H1 (cell line): Measurements from ENCODE around the gene FRMD7.

ENCODE experiments used
- CHD1 ChIP-seq: IDR thresholded peaks from 2 replicates; pipeline ENCODE4 v1.6.1; 2012; ENCODE audit warnings: low read depth, low read length, improper control_type of control experiment
- CHD2 ChIP-seq: IDR thresholded peaks from 2 replicates; pipeline ENCODE4 v1.6.1; 2012; ENCODE audit warnings: low read length, improper control_type of control experiment
- EP300 ChIP-seq, 2 experiments: IDR thresholded peaks; 1 replicate in 1 of 2; 2 replicates in 1 of 2; pipeline ENCODE4 v1.6.1; 2011 to 2012; ENCODE audit warnings: low read depth in 2 of 2, low read length in 2 of 2, mild to moderate bottlenecking in 2 of 2, borderline replicate concordance in 1 of 2, inconsistent platforms in 1 of 2, moderate library complexity in 1 of 2
- EZH2 ChIP-seq: fragments of 200-600 bp; sonication (generic); IDR thresholded peaks from 2 replicates; pipeline ENCODE4 v1.7.1; 2012; ENCODE audit warnings: low read depth, mild to moderate bottlenecking, moderate library complexity, low read length, inconsistent platforms; ENCODE audit not compliant: severe bottlenecking
- JUND ChIP-seq: IDR thresholded peaks from 2 replicates; pipeline ENCODE4 v1.6.1; 2011; ENCODE audit warnings: mild to moderate bottlenecking, improper control_type of control experiment, low read length
- POLR2A ChIP-seq, 2 experiments: IDR thresholded peaks; 1 replicate in 1 of 2; 2 replicates in 1 of 2; pipeline ENCODE4 v1.6.1; 2011; ENCODE audit warnings: low read depth in 2 of 2, low read length in 2 of 2, mild to moderate bottlenecking in 2 of 2; ENCODE audit errors: control extremely low read depth in 1 of 2
- RFX5 ChIP-seq: IDR thresholded peaks from 2 replicates; pipeline ENCODE4 v1.6.1; 2011; ENCODE audit warnings: low read depth, low read length, improper control_type of control experiment, borderline replicate concordance
- SIN3A ChIP-seq, 2 experiments: IDR thresholded peaks in 1 of 2; conservative IDR thresholded peaks in 1 of 2; 2 replicates each; pipeline ENCODE4 v1.6.1; 2011 to 2012; ENCODE audit warnings: low read length in 2 of 2, improper control_type of control experiment in 1 of 2, low read depth in 1 of 2, mild to moderate bottlenecking in 1 of 2
- TAF1 ChIP-seq: IDR thresholded peaks from 2 replicates; pipeline ENCODE4 v1.6.1; 2011; ENCODE audit warnings: mild to moderate bottlenecking, low read depth, low read length
- YY1 ChIP-seq: IDR thresholded peaks from 2 replicates; pipeline ENCODE4 v1.6.1; 2011; ENCODE audit warnings: low read depth, mild to moderate bottlenecking, low read length
- TF ChIP-seq, protein P1 (sequence below), 3 experiments: IDR thresholded peaks; 1 replicate in 2 of 3; 2 replicates in 1 of 3; pipeline versions ENCODE4 v1.5.1 to v1.6.1; 2011; ENCODE audit warnings: low read length in 3 of 3, mild to moderate bottlenecking in 3 of 3, inconsistent platforms in 2 of 3, low read depth in 1 of 3, moderate library complexity in 1 of 3; ENCODE audit not compliant: insufficient read depth in 1 of 3; ENCODE audit errors: control extremely low read depth in 1 of 3
- TF ChIP-seq, protein P2 (sequence below): IDR thresholded peaks from 2 replicates; pipeline ENCODE4 v1.6.1; 2011; ENCODE audit warnings: low read depth, mild to moderate bottlenecking, low read length; ENCODE audit not compliant: insufficient read depth
- TF ChIP-seq, protein P3 (sequence below): IDR thresholded peaks from 2 replicates; pipeline ENCODE4 v1.6.1; 2012; ENCODE audit warnings: inconsistent platforms

DNA sequence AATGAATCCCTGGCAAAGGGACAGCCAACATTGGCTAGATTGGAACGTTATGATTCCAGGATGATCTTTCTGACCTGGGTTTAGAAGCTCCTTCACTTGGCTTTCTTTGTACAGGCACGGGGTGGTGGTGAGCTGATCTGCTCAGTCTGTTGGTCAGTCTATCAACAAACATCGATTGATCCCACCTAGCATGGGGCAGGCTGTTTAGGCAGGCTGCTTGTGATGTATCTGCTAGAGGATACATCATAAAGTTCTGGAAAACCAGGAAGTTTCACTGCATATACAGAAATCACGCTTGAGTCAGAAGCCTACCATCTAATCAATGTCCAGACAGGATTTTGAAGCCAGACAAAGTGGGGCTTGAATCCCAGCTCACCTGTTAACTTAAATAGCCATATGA, 6.9 kb downstream of the FRMD7 start:
- TF ChIP-seq EZH2: no peak
- TF ChIP-seq, protein P1, sequence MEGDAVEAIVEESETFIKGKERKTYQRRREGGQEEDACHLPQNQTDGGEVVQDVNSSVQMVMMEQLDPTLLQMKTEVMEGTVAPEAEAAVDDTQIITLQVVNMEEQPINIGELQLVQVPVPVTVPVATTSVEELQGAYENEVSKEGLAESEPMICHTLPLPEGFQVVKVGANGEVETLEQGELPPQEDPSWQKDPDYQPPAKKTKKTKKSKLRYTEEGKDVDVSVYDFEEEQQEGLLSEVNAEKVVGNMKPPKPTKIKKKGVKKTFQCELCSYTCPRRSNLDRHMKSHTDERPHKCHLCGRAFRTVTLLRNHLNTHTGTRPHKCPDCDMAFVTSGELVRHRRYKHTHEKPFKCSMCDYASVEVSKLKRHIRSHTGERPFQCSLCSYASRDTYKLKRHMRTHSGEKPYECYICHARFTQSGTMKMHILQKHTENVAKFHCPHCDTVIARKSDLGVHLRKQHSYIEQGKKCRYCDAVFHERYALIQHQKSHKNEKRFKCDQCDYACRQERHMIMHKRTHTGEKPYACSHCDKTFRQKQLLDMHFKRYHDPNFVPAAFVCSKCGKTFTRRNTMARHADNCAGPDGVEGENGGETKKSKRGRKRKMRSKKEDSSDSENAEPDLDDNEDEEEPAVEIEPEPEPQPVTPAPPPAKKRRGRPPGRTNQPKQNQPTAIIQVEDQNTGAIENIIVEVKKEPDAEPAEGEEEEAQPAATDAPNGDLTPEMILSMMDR (IDR thresholded peaks at IDR 0.05; ENCODE audit: control extremely low read depth in 1 of 3, insufficient read depth in 1 of 3, low read depth in 1 of 3, low read length in 3 of 3): no peak
- TF ChIP-seq JUND: no peak
- no peak for TF ChIP-seq EP300 (IDR thresholded peaks at IDR 0.05; ENCODE audit: borderline replicate concordance in 1 of 2, low read depth in 2 of 2, low read length in 2 of 2)
- no peak for TF ChIP-seq POLR2A (IDR thresholded peaks at IDR 0.05; ENCODE audit: control extremely low read depth in 1 of 2, low read depth in 2 of 2, low read length in 2 of 2)
- TF ChIP-seq SIN3A (conservative IDR thresholded peaks at IDR 0.05 in 1 of 2, IDR thresholded peaks at IDR 0.05 in 1 of 2; ENCODE audit: low read depth in 1 of 2, low read length in 2 of 2): no peak
- no peak for TF ChIP-seq YY1
- TF ChIP-seq TAF1: no peak
- TF ChIP-seq, protein P2, sequence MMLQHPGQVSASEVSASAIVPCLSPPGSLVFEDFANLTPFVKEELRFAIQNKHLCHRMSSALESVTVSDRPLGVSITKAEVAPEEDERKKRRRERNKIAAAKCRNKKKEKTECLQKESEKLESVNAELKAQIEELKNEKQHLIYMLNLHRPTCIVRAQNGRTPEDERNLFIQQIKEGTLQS: no peak
- TF ChIP-seq, protein P3, sequence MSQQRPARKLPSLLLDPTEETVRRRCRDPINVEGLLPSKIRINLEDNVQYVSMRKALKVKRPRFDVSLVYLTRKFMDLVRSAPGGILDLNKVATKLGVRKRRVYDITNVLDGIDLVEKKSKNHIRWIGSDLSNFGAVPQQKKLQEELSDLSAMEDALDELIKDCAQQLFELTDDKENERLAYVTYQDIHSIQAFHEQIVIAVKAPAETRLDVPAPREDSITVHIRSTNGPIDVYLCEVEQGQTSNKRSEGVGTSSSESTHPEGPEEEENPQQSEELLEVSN: no peak
- TF ChIP-seq CHD1: no peak
- no peak for TF ChIP-seq CHD2
- no peak for TF ChIP-seq RFX5
